ENCODE measurements around the gene SNRK.

- TF ChIP-seq CTCF (IDR thresholded peaks at IDR 0.05) (no peak), POLR2A (IDR thresholded peaks at IDR 0.05) (no peak), EP300 (IDR thresholded peaks at IDR 0.05) (no peak)
Observed at GRCh38 chr3:43362183-43362582, 75.8 kb downstream of the SNRK start.

Measured in gastroesophageal sphincter (tissue), 3 donors.